HepG2 (cell line): ENCODE results near the gene NBPF1. TPM values are rescaled to one million over a fixed set of nuclear protein-coding genes. Genes with fewer than 3 reads are reported as not detected.
A peak's percentile ranks its signal among the peaks of the same experiment; 100 is the strongest.
"Not testable (repeated sequence)": the region's sequence is repeated elsewhere in the genome, so short reads cannot be mapped to it uniquely, and the experiment has no call there.

Experiments
- ATF7-NPFF ChIP-seq: sonication (generic); formaldehyde crosslinking; IDR thresholded peaks from 2 replicates; pipeline ENCODE4 v1.8.1; 2023; ENCODE audit warnings: mild to moderate bottlenecking, low read depth, missing genetic modification reagents, moderate library complexity
- GFI1 ChIP-seq: sonication (generic); formaldehyde crosslinking; IDR thresholded peaks from 2 replicates; pipeline ENCODE4 v1.5.0; 2020; ENCODE audit warnings: missing genetic modification reagents, mild to moderate bottlenecking, borderline replicate concordance
- REXO4 ChIP-seq: sonication (generic); formaldehyde crosslinking; IDR thresholded peaks from 2 replicates; pipeline ENCODE4 v1.8.0; 2022; ENCODE audit warnings: missing genetic modification reagents, mild to moderate bottlenecking, borderline replicate concordance
- ZBTB2 ChIP-seq: sonication (generic); formaldehyde crosslinking; IDR thresholded peaks from 2 replicates; pipeline ENCODE4 v1.8.0; 2022; ENCODE audit warnings: low read depth, missing genetic modification reagents
- ZFP41 ChIP-seq: sonication (generic); formaldehyde crosslinking; IDR thresholded peaks from 2 replicates; pipeline ENCODE4 v1.4.0; 2020; ENCODE audit warnings: mild to moderate bottlenecking, missing genetic modification reagents, borderline replicate concordance
- ZNF549 ChIP-seq: sonication (generic); formaldehyde crosslinking; IDR thresholded peaks from 2 replicates; pipeline ENCODE4 v1.5.0; 2020; ENCODE audit warnings: missing genetic modification reagents
- ZNF580 ChIP-seq: IDR thresholded peaks from 2 replicates; pipeline ENCODE4 v1.6.1; 2016; ENCODE audit warnings: low read depth, borderline replicate concordance
- ZNF780A ChIP-seq: sonication (generic); formaldehyde crosslinking; IDR thresholded peaks from 2 replicates; pipeline ENCODE4 v1.8.0; 2022; ENCODE audit warnings: mild to moderate bottlenecking, missing genetic modification reagents, moderate library complexity
- polyA plus RNA-seq, 8 experiments: library from polyadenylated mRNA; depleted of rRNA in 3 of 8; stranded (reverse) in 7 of 8; unstranded in 1 of 8; fragments of >200 nt; fragmentation: Illumina TruSeq in 4 of 8; extraction: Trizol in 4 of 8; gene quantifications; 2 replicates each; pipeline versions ENCODE4 v1.2.1 to v1.2.3, GENCODE V29; 2011 to 2016; ENCODE audit warnings: low read depth in 4 of 8, missing spikeins in 1 of 8, mixed read lengths in 1 of 8; ENCODE audit not compliant: insufficient read depth in 1 of 8
- total RNA-seq, 5 experiments: library from RNA; depleted of rRNA; stranded (reverse); fragments of >200 nt; fragmentation: Illumina TruSeq; extraction: Trizol; gene quantifications; 2 replicates each; pipeline ENCODE4 v1.2.3, GENCODE V29; 2016; ENCODE audit warnings: low read depth in 1 of 5
- TF ChIP-seq, protein P1 (sequence below), 2 experiments: fragments of 450-650 bp in 1 of 2; sonication (generic) in 1 of 2; formaldehyde crosslinking in 1 of 2; IDR thresholded peaks; 2 replicates each; pipeline versions ENCODE4 v1.6.1 to v1.8.0; 2016 to 2022; ENCODE audit warnings: antibody characterized with exemption in 1 of 2, mild to moderate bottlenecking in 1 of 2, missing genetic modification reagents in 1 of 2
- TF ChIP-seq, protein P2 (sequence below): sonication (generic); formaldehyde crosslinking; IDR thresholded peaks from 2 replicates; pipeline ENCODE4 v1.5.1; 2020; ENCODE audit warnings: missing genetic modification reagents, mild to moderate bottlenecking, borderline replicate concordance
- TF ChIP-seq, protein P3 (sequence below): sonication (generic); formaldehyde crosslinking; IDR thresholded peaks from 2 replicates; pipeline ENCODE4 v1.5.1; 2020; ENCODE audit warnings: mild to moderate bottlenecking, missing genetic modification reagents, moderate library complexity

Gene NBPF1
- total and polyA plus RNA-seq, 2 of the 13 experiments (the other 11 are each of a cell fraction or from before 2014, with no cell fraction given): 30.3 to 35.6 TPM

GRCh38 chr1:16644482-16645270 lies 31.3 kb upstream of the NBPF1 start (continued):
- TF ChIP-seq, protein P1, sequence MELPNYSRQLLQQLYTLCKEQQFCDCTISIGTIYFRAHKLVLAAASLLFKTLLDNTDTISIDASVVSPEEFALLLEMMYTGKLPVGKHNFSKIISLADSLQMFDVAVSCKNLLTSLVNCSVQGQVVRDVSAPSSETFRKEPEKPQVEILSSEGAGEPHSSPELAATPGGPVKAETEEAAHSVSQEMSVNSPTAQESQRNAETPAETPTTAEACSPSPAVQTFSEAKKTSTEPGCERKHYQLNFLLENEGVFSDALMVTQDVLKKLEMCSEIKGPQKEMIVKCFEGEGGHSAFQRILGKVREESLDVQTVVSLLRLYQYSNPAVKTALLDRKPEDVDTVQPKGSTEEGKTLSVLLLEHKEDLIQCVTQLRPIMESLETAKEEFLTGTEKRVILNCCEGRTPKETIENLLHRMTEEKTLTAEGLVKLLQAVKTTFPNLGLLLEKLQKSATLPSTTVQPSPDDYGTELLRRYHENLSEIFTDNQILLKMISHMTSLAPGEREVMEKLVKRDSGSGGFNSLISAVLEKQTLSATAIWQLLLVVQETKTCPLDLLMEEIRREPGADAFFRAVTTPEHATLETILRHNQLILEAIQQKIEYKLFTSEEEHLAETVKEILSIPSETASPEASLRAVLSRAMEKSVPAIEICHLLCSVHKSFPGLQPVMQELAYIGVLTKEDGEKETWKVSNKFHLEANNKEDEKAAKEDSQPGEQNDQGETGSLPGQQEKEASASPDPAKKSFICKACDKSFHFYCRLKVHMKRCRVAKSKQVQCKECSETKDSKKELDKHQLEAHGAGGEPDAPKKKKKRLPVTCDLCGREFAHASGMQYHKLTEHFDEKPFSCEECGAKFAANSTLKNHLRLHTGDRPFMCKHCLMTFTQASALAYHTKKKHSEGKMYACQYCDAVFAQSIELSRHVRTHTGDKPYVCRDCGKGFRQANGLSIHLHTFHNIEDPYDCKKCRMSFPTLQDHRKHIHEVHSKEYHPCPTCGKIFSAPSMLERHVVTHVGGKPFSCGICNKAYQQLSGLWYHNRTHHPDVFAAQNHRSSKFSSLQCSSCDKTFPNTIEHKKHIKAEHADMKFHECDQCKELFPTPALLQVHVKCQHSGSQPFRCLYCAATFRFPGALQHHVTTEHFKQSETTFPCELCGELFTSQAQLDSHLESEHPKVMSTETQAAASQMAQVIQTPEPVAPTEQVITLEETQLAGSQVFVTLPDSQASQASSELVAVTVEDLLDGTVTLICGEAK (IDR thresholded peaks at IDR 0.05): not testable (repeated sequence)
- TF ChIP-seq, protein P1 (CRISPR knock-in tag; IDR thresholded peaks at IDR 0.05): peak; percentile 91
- TF ChIP-seq, protein P2, sequence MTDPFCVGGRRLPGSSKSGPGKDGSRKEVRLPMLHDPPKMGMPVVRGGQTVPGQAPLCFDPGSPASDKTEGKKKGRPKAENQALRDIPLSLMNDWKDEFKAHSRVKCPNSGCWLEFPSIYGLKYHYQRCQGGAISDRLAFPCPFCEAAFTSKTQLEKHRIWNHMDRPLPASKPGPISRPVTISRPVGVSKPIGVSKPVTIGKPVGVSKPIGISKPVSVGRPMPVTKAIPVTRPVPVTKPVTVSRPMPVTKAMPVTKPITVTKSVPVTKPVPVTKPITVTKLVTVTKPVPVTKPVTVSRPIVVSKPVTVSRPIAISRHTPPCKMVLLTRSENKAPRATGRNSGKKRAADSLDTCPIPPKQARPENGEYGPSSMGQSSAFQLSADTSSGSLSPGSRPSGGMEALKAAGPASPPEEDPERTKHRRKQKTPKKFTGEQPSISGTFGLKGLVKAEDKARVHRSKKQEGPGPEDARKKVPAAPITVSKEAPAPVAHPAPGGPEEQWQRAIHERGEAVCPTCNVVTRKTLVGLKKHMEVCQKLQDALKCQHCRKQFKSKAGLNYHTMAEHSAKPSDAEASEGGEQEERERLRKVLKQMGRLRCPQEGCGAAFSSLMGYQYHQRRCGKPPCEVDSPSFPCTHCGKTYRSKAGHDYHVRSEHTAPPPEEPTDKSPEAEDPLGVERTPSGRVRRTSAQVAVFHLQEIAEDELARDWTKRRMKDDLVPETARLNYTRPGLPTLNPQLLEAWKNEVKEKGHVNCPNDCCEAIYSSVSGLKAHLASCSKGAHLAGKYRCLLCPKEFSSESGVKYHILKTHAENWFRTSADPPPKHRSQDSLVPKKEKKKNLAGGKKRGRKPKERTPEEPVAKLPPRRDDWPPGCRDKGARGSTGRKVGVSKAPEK (CRISPR knock-in tag): 0 out of 2 replicates have a peak, but pooled peaks have one; percentile 77
- peak; percentile 98 for TF ChIP-seq ATF7-NPFF
- TF ChIP-seq ZNF580 (CRISPR knock-in tag): peak; percentile 100
- TF ChIP-seq REXO4: peak; percentile 95
- TF ChIP-seq, protein P3, sequence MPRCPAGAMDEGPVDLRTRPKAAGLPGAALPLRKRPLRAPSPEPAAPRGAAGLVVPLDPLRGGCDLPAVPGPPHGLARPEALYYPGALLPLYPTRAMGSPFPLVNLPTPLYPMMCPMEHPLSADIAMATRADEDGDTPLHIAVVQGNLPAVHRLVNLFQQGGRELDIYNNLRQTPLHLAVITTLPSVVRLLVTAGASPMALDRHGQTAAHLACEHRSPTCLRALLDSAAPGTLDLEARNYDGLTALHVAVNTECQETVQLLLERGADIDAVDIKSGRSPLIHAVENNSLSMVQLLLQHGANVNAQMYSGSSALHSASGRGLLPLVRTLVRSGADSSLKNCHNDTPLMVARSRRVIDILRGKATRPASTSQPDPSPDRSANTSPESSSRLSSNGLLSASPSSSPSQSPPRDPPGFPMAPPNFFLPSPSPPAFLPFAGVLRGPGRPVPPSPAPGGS (CRISPR knock-in tag): peak; percentile 98
- TF ChIP-seq GFI1 (CRISPR knock-in tag): peak; percentile 68
- peak; percentile 83 for TF ChIP-seq ZBTB2 (CRISPR knock-in tag)
- TF ChIP-seq ZFP41 (CRISPR knock-in tag): peak; percentile 99
- TF ChIP-seq ZNF549 (CRISPR knock-in tag): peak; percentile 87; the same call in 1 of the 2 replicates
- TF ChIP-seq ZNF780A (CRISPR knock-in tag): peak; percentile 67; the same call in 1 of the 2 replicates
